Transverse colon (tissue), 3 donors: ENCODE measurements around the gene EML5.

ENCODE experiments used
- CTCF ChIP-seq, 5 experiments: fragments of 200-600 bp in 3 of 5; fragments of 450-650 bp in 2 of 5; sonication (generic) in 3 of 5; IDR thresholded peaks; 1 replicate in 2 of 5; 2 replicates in 3 of 5; pipeline ENCODE4 v1.5.1; 2016 to 2017; ENCODE audit warnings: antibody characterized with exemption in 5 of 5, inconsistent platforms in 3 of 5, mild to moderate bottlenecking in 2 of 5, moderate library complexity in 1 of 5
- EP300 ChIP-seq: sonication (generic); formaldehyde crosslinking; IDR thresholded peaks from one replicate; pipeline ENCODE4 v1.6.1; 2017; ENCODE audit warnings: antibody characterized with exemption, low read depth

- TF ChIP-seq CTCF (IDR thresholded peaks at IDR 0.05) (peak; percentile 65 to 84 (median 79)), EP300 (no peak)
Observed at GRCh38 chr14:88667555-88668273, 125.0 kb downstream of the EML5 start.
